DMS53 treated with DMSO at 0.1 percent for 48 hours (cell line): ENCODE results near the gene GREM2.
A peak's percentile ranks its signal among the peaks of the same experiment; 100 is the strongest.

ENCODE experiments used
- DNase-seq: peaks from one replicate; lab custom pipeline; 2025; ENCODE audit not compliant: unreplicated experiment; lab: John Stamatoyannopoulos, UW

GREM2 gene

DNA sequence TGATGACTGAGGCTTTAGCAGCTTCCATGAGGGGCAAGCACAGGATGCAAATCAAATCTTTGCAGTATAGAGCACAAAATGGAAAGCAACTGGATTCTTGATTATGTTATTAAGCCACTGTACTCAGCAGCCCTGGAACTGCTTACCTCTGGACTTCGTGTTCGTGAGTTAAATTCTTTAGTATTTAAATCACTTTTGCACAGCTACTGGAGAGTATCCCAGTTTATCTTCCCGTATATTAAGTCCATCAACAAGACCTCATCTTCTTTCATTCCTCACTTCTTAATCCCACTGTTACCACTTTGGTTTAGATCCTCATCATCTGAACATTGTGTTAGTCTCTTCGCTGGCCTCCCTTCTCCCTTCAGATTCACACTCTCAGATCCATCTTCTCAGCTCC, 108.9 kb downstream of the GREM2 start:
- no peak for DNase-seq

GRCh38 chr1:240501115-240501514, 110.8 kb downstream of the GREM2 start:
- DNase-seq: no peak

- DNase-seq: no peak
Measured at GRCh38 chr1:240500647-240501046, 111.3 kb downstream of the GREM2 start.

GRCh38 chr1:240499012-240499411, 112.9 kb downstream of the GREM2 start:
- peak; percentile 14 for DNase-seq

DNA sequence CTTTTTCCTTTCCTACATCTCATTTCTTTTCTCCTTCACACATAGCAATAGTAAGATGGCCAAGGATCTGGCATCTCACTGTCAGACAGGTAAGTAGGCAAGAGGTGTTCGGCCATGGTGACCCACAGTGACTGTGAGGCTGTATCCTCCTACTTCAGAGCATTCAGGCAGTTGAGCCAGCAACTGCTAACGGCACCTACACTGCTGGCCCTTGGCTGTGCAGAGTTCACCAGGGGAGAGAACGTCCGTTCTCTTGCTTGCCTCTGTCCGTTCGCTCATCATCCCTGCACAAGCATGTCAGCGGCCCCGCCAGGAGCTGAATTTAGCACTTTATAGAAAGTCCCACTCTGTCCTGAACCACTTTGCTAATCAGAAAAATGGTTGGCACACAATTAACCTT, 113.6 kb downstream of the GREM2 start:
- DNase-seq: no peak

GRCh38 chr1:240497908-240498307, 114.0 kb downstream of the GREM2 start:
- no peak for DNase-seq

DNA sequence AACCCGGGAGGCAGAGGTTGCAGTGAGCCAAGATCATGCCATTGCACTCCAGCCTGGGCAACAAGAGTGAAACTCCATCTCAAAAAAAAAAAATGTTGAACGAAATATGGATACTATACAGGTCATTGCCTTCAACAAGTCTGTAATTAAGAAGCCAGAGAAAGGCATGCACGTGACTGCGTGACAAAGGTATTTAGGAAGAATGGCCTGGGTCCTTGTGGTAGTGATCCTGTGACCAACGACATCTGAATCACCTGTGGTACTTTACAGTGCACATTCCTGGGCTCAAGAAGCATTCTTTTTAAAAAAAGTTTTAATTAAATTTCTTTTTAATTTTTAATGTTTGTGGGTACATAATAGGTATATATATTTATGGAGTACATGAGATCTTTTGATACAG, 115.0 kb downstream of the GREM2 start:
- no peak for DNase-seq

DNA sequence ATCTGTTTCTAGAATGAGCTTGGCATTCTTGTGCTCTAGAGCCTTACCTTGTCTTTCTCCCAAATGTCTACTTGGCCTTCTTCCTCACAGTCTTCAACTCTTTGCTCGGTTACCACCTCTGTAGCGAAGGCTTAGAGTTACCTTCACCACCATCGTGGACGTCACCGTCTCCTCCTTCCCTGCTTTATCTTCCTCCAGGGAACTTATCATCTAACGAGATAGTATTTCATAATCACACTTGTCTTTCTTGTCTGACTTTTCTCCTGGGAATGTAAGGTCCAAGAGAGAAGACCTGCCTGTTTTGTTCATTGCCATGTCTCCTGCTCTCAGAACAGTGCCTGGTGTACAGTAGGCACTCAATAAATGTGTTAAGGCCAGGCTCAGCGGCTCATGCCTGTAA, 115.6 kb downstream of the GREM2 start:
- no peak for DNase-seq

DNA sequence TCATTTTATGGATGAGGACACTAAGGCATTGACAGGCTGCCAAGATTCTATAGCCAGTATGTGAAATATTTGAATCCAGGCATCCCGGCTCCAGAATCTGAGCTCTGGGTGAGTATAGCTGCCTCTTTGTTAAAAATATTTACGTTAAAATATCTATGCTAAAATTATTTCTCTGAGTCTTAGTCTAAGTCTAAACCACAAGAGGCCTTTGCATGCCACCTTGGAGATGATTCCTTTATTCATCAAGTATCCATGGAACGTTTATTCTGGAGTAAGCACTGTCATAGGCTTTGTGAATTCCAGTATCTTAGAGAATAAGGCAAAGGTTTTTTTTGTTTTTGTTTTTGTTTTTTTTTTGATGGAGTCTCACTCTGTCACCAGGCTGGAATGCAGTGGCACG, 116.4 kb downstream of the GREM2 start:
- no peak for DNase-seq

DNA sequence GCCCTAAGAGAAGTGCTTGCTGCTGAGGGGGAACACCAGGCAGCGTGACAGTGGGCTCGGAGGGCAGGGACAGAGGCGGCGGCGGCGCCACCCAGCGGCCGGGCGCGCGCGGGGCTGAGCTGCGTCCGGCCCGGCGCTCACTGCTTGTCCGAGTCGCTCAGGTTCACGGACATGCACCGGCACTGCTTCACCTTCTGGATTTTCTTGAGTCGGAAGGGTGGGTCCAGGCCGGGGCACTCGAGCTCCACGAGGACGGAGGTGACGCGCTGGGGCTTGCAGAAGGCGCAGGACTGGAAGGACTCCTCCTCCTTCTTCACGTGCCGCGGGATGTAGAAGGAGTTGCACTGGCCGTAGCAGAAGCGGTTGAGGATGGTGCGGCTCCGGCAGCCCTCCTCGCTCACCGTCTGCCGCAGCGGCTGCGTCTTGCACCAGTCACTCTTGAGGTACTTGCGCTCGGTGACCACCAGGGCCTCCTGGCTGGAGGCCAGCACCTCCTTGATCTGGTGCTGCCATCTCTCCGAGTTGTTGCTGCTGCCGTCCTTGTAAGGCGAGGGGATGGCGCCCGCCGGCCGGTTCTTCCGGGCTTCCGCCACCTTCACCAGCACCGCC, 119.0 kb downstream of the GREM2 start:
- DNase-seq: no peak

GRCh38 chr1:240491796-240492195, 120.2 kb downstream of the GREM2 start:
- no peak for DNase-seq

DNA sequence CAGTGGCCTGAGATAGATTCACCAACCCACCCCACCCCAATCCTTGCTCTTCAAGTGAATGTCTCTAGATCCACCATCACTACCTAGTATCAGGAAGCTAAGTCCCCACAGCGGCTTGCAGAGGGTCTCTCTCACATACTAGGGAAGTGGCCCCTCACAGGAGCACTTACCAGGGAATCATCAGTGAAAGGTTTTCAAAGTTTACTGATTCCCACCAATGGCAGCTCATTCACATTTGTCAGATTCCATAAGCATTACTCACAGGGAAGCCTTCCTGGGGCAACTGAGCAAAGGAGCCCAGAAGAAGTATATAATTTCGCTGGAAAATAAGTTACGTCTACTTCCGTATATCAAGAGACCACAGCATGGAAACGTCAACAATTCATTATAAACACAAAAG, 120.8 kb downstream of the GREM2 start:
- peak; percentile 26 for DNase-seq

DNA sequence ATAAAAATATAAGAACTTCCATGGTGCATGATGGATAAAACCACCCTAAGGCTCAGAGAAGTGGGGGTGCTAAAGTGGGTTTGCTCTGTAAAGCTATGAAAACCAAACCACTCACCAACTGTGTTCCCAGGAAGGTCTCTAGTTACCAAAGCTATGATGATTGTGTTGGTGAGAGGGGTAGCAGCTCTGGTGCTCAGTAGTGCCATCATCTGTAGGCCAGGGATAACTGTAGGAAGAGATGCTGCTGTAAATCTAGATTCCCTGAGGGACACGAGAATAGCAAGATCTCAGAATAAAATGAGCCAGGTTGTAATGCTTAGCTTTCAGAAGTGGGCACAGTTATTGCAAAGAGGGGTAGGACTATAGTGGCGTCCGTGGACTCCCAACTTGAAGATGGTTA, 124.5 kb downstream of the GREM2 start:
- no peak for DNase-seq

DNA sequence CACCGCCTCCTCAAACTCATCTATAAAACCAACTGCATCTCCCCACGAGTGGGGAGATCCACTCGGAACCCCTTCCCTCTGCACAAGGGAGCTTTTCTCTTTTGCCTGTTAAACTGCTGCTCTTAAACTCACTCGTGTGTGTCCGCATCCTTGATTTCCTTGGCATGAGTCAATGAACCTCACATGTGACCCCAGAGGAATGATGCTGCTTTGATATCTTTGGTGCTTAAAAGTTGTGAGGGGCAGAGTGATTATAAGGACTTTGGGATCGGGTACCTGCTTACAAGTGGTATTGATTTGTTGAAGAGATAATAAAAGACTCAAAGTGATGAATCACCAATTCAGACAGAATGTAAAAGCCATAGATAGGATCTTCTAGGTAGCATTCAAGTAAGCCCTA, 125.3 kb downstream of the GREM2 start:
- no peak for DNase-seq

DNA sequence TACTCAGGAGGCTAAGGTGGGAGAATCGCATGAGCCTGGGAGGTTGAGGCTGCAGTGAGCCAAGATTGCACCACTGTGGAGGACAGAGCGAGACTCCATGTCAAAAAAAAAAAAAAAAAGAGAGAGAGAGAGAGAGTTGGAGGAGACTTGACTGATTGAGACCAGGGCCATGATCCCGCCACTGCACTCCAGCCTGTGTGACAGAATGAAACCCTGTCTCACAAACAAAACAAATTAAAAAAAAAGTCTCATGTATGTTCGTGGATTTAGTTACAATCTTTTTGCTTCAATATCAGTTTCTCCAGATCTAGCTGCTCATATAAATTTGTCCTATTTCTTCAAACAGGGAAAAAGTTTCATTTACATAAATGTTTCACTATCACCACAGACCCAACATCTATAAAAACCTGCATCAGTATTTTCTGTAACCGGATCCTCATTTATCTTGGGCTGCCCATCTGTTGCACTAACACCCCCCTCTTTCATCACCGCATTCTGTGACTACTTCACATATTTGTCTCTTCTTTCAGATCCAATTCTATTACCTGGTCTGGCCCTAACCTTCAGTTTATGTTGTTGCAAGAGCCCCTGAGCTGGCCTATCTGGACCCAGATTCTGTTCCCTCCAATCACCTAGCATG, 127.0 kb downstream of the GREM2 start:
- no peak for DNase-seq

GRCh38 chr1:240478536-240478935, 133.4 kb downstream of the GREM2 start:
- no peak for DNase-seq

DNA sequence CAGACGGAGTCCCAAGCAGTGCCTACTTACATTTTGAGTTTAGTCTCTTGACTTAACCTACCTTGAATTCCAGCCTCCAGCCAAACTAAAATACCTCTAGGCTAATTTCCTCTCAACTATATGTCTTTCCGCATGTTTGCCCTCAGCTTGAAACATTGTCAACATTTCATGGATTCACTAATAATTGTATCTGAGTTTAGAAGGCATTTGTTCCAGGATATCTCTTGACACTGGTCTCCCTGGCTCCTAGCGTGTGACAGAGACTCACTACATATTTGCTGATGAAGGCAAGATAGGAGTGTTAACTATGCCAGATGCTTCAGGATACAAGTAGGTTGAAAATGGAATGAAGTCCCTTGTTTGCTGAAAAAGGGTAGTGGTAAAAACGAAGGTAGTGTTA, 136.1 kb downstream of the GREM2 start:
- DNase-seq: no peak

DNA sequence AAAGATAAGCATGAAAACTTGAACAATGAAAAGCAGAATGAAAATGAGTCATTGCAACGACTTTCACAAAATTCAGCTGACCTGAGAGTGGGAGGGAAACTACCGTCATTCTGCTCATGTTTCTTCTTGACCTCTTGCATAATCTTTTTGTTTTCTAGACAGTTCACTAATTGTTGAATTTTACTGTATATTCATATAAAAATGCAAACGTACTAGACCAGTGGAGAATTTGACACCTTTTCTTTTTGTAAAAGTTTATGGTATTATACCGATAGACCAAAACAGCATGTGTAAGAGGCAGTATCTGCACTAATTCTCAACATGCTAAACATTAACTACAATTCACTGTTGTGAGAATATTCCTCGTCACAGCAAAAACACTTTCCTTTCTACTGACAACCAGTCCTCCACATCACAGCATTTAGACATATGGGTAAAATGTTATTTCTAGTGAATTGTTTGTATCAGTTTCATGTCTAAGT, 137.8 kb downstream of the GREM2 start:
- no peak for DNase-seq

- no peak for DNase-seq
Measured at GRCh38 chr1:240468656-240469055, 143.3 kb downstream of the GREM2 start.

DNA sequence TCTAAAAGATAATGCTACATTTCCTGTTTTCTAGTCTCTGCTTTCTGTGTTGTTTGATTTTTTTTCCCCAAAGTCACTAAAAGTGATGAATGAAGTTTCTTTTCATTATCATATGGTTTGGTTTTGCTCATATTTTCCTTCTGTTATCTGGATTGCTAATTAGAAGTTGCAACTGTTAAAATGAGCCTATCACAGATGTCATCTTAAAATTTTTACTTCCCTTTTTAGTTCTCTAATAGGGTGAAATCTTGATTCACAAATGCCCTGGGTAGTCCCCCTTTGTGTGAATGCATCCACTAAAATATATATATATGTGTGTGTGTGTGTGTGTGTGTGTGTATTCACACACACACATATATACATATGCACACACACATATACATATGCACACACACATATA, 144.1 kb downstream of the GREM2 start:
- no peak for DNase-seq

- no peak for DNase-seq
Measured at GRCh38 chr1:240466509-240466908, 145.4 kb downstream of the GREM2 start.

- DNase-seq: no peak
Measured at GRCh38 chr1:240465531-240465940, 146.4 kb downstream of the GREM2 start.

DNA sequence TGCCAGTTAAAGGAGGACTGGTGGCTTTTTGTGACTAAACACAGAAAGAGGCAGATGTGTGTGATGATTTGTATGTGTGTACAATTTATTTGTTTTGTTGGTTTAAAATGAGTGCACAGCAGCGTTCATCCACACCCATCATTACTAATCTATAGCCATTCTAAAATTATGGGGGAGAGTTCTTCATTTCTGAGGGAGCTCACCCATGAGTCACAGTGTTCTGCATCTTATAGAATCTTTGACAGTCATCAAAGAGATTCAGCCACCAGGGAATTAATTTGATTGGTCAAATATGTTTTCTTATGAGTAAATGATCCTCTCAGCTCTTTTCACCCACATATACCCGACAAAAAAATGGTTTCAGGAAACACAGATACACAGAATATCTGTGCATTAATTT, 147.9 kb downstream of the GREM2 start:
- DNase-seq: no peak
